Neutrophil (primary cell): Measurements from ENCODE around the gene FAM43B.

Experiments used
- H3K27ac ChIP-seq: fragments of 200-600 bp; sonication (generic); 2 replicates; pipeline ENCODE4 v1.5.1; 2016; ENCODE audit warnings: mild to moderate bottlenecking, moderate library complexity
- H3K27me3 ChIP-seq: fragments of 200-600 bp; sonication (generic); 2 replicates; pipeline ENCODE4 v1.6.0; 2016; ENCODE audit warnings: mild to moderate bottlenecking
- H3K36me3 ChIP-seq: fragments of 200-600 bp; sonication (generic); 2 replicates; pipeline ENCODE4 v1.5.1; 2017
- H3K4me1 ChIP-seq, 2 experiments: fragments of 200-600 bp in 1 of 2; sonication (generic) in 1 of 2; 1 replicate in 1 of 2; 2 replicates in 1 of 2; pipeline versions ENCODE4 v1.5.1 to v1.6.1; 2013 to 2016; ENCODE audit warnings: low read depth in 1 of 2, low read length in 1 of 2, mild to moderate bottlenecking in 1 of 2, moderate library complexity in 1 of 2; ENCODE audit not compliant: control insufficient read depth in 1 of 2, insufficient read depth in 1 of 2
- H3K4me3 ChIP-seq, 2 experiments: fragments of 200-600 bp in 1 of 2; sonication (generic) in 1 of 2; 1 replicate in 1 of 2; 2 replicates in 1 of 2; pipeline ENCODE4 v1.5.1; 2013 to 2016; ENCODE audit warnings: low read depth in 1 of 2, low read length in 1 of 2, mild to moderate bottlenecking in 1 of 2, moderate library complexity in 1 of 2
- H3K9me3 ChIP-seq: fragments of 200-600 bp; sonication (generic); 2 replicates; pipeline ENCODE4 v1.5.1; 2016
- TF ChIP-seq, protein P1 (sequence below): fragments of 200-600 bp; sonication (generic); IDR thresholded peaks from 2 replicates; pipeline ENCODE4 v1.5.1; 2016; ENCODE audit warnings: antibody characterized with exemption

FAM43B gene

GRCh38 chr1:20555025-20555757, 2.8 kb downstream of the FAM43B start:
- Histone ChIP-seq H3K4me1 (no peaks in the 10 kb centered on the region), H3K9me3 (no peaks in the 10 kb centered on the region), H3K4me3 (no peak overlapping the region), H3K36me3 (no peaks in the 10 kb centered on the region), H3K27me3 (peaks cover 93% of the 10 kb centered on the region), H3K27ac (no peak overlapping the region)
- TF ChIP-seq, protein P1, sequence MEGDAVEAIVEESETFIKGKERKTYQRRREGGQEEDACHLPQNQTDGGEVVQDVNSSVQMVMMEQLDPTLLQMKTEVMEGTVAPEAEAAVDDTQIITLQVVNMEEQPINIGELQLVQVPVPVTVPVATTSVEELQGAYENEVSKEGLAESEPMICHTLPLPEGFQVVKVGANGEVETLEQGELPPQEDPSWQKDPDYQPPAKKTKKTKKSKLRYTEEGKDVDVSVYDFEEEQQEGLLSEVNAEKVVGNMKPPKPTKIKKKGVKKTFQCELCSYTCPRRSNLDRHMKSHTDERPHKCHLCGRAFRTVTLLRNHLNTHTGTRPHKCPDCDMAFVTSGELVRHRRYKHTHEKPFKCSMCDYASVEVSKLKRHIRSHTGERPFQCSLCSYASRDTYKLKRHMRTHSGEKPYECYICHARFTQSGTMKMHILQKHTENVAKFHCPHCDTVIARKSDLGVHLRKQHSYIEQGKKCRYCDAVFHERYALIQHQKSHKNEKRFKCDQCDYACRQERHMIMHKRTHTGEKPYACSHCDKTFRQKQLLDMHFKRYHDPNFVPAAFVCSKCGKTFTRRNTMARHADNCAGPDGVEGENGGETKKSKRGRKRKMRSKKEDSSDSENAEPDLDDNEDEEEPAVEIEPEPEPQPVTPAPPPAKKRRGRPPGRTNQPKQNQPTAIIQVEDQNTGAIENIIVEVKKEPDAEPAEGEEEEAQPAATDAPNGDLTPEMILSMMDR, result no peak

GRCh38 chr1:20555758-20556120, 3.4 kb downstream of the FAM43B start:
- TF ChIP-seq, protein P1, result no peak
- H3K9me3 ChIP-seq, result no peaks in the 10 kb centered on the region
- no peaks in the 10 kb centered on the region for H3K4me1 ChIP-seq
- H3K27ac ChIP-seq, result no peak overlapping the region
- H3K4me3 ChIP-seq, result no peak overlapping the region
- peaks cover 93% of the 10 kb centered on the region for H3K27me3 ChIP-seq
- H3K36me3 ChIP-seq, result no peaks in the 10 kb centered on the region

- H3K9me3 ChIP-seq, result no peaks in the 10 kb centered on the region
- no peak overlapping the region for H3K4me3 ChIP-seq
- TF ChIP-seq, protein P1, result no peak
- no peak overlapping the region for H3K27ac ChIP-seq
- H3K4me1 ChIP-seq, result no peaks in the 10 kb centered on the region
- H3K36me3 ChIP-seq, result no peaks in the 10 kb centered on the region
- H3K27me3 ChIP-seq, result peaks cover 93% of the 10 kb centered on the region
Observed at GRCh38 chr1:20558191-20558590, 5.8 kb downstream of the FAM43B start.

DNA sequence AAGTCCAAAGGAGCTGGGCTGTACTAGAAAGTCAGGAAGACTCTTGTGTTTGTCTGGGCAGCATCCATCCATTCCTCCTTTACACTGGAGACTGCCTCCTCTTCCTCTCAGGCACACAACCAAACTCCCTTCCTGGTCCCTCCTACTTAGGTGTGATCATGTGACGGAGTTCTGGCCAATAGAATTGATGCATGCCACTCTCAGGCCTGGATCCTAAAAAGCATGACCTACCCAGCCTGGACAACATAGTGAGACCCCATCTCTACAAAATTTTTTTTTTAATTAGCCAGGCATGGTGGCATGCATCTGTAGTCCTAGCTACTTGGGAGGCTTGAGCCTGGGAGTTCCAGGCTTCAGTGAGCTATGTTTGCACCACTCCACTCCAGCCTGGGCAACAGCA, 8.6 kb downstream of the FAM43B start:
- Histone ChIP-seq H3K4me3 (no peak overlapping the region), H3K9me3 (no peaks in the 10 kb centered on the region), H3K36me3 (no peaks in the 10 kb centered on the region), H3K27ac (no peak overlapping the region), H3K27me3 (peaks cover 91% of the 10 kb centered on the region), H3K4me1 (no peaks in the 10 kb centered on the region)
- TF ChIP-seq, protein P1, result no peak

DNA sequence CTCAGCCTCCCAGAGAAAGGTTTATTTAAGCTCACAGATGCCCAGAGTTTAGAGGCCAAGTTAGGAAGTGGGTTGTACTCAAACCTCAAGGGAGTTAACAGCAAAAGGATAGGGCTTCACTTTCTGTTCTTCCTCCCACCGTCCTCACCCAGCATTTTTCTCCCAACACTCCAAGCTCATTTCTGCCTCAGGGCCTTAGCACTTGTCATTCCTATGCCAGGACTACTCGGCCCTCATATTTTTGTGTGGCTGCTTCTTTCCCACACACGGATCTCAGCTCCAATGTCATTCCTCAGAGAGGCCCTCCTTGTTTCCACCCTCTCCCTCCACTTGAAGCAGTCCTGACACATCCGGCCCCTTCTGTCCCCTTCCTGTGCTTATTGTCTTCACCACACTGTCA, 12.9 kb downstream of the FAM43B start:
- no peak overlapping the region for H3K27ac ChIP-seq
- no peaks in the 10 kb centered on the region for H3K9me3 ChIP-seq
- peaks cover 75% of the 10 kb centered on the region for H3K27me3 ChIP-seq
- H3K4me1 ChIP-seq, result no peaks in the 10 kb centered on the region
- no peaks in the 10 kb centered on the region for H3K36me3 ChIP-seq
- no peak overlapping the region for H3K4me3 ChIP-seq
- TF ChIP-seq, protein P1, result no peak
